A549 treated with Mapracorat at 1 μM for 4 hours (cell line): ENCODE results near the gene TRIM49D2. TPM values are rescaled to one million over a fixed set of nuclear protein-coding genes. Genes with fewer than 3 reads are reported as not detected.

Source experiments
- total RNA-seq: library from RNA; stranded (reverse); fragments of 200-300 nt; extraction: Qiagen RNA extraction; gene quantifications from 5 replicates; pipeline ENCODE4 v1.2.3, GENCODE V29; 2022

TRIM49D2 gene, protein sequence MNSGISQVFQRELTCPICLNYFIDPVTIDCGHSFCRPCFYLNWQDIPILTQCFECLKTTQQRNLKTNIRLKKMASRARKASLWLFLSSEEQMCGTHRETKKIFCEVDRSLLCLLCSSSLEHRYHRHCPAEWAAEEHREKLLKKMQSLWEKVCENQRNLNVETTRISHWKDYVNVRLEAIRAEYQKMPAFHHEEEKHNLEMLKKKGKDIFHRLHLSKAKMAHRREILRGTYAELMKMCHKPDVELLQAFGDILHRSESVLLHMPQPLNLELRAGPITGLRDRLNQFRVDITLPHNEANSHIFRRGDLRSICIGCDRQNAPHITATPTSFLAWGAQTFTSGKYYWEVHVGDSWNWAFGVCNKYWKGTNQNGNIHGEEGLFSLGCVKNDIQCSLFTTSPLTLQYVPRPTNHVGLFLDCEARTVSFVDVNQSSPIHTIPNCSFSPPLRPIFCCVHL
- 0.07 to 0.13 TPM (median 0.11 TPM) in 3 of 5 replicates, not detected in the others for total RNA-seq

DNA sequence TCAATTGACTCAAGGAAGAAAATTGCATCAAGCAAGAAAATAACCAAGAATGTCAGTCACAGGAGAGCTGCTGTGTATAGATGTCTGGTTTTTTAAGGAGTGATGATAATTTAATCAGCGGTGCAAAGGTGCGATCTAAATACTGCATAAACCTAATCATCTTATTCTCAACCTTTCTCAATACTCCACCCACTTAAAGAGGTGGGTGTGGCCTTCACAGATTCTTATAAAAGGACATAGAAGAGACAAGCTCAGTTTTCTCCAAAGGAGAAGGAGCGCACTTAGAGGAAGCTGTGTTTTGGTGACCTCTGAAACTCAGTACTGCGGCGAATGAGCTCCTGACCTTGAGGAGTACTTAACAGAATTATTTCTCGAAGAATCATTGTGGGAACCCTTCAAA, at the start of gene TRIM49D2:
TSS of gene TRIM49D2 (plus strand) at position 301 of the 400 bp plus-strand sequence. CDS start 2,698 bp downstream, outside the sequence.

DNA sequence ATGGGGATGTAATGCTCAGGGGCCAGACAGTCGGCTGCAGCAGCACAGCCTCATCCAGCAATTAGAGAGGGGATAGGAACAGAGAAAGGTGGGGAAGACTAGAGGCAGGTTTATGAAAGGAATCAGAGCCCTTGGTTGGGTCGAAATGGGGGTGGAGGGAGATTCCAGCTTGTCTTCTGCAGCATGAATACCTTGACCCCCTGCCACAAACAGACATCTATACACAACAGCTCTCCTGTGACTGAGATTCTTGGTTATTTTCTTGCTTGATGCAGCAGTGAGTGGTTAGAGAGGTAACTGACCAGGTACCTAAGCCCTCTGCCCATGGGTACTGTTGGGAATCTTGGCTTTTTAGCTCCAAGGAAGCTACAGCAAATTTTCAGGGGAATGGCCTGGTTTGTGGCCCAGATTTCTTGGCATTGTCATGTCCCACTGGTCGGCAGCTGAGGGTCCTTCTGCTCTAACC, 1.6 kb upstream of the TRIM49D2 start, which contains the start of gene TRIM49D1:
TSS of gene TRIM49D1 (minus strand) at position 51 of the 466 bp plus-strand sequence. CDS start 4,535 bp downstream, outside the sequence.

DNA sequence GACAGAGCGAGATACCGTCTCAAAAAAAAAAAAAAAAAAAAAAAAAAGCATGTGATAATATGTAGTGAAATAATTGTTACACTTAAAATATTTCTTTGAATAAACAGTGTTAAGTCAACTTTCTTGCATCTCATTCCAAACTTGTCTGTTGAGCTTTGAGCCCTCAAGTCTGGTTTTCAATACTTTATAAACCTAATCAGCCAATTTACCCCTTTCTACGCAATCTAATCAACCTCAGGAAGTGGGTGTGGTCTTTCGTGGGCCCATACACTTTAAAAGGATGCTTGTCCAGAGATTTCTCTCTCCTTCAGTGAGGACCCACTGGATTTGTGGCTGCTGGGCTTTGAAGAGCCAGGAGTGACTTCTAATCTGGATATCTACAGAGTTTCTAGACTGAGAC, 41.9 kb downstream of the TRIM49D2 start, which contains the start of gene TRIM64:
TSS of gene TRIM64 (plus strand) at position 301 of the 400 bp plus-strand sequence. CDS start 2,467 bp downstream, outside the sequence.

Other genes with a start within 250 kb of the TRIM49D2 start
- not detected in 5 replicates for gene TRIM77, start 213.8 kb upstream of the TRIM49D2 start, total RNA-seq
- 0.09 to 0.14 TPM in 2 of 5 replicates, not detected in the others for gene TRIM49, start 115.5 kb upstream of the TRIM49D2 start, total RNA-seq
- gene TRIM64B, start 45.6 kb upstream of the TRIM49D2 start, total RNA-seq: not detected in 5 replicates
- 0.09 to 0.24 TPM (median 0.16 TPM) in 4 of 5 replicates, not detected in the other for gene TRIM49D1, start 1.8 kb upstream of the TRIM49D2 start, total RNA-seq
- gene TRIM64, start 42.0 kb downstream of the TRIM49D2 start, total RNA-seq: not detected in 5 replicates
- gene TRIM49C, start 107.0 kb downstream of the TRIM49D2 start, total RNA-seq: not detected in 5 replicates
- gene UBTFL1, start 161.9 kb downstream of the TRIM49D2 start, total RNA-seq: not detected in 5 replicates
- gene NAALAD2, start 210.6 kb downstream of the TRIM49D2 start, total RNA-seq: not detected in 5 replicates